D721Med (cell line): ENCODE data around the gene PSME1.
"Not testable (repeated sequence)": the region's sequence is repeated elsewhere in the genome, so short reads cannot be mapped to it uniquely, and the experiment has no call there.

Experiments used
- DNase-seq: peaks from one replicate; pipeline ENCODE4 v3.0.0; 2011; ENCODE audit warnings: low spot score; ENCODE audit not compliant: insufficient read length
- FAIRE-seq: peaks from 2 replicates; lab custom pipeline; 2011; peaks lifted over from hg19 to GRCh38; lab: Jason Lieb, UNC
- TF ChIP-seq, protein P1 (sequence below): IDR thresholded peaks from 2 replicates; pipeline ENCODE4 v1.5.1; 2012; ENCODE audit warnings: mild to moderate bottlenecking, control low read depth; ENCODE audit not compliant: insufficient read depth; ENCODE audit errors: missing control alignments

Gene PSME1

DNA sequence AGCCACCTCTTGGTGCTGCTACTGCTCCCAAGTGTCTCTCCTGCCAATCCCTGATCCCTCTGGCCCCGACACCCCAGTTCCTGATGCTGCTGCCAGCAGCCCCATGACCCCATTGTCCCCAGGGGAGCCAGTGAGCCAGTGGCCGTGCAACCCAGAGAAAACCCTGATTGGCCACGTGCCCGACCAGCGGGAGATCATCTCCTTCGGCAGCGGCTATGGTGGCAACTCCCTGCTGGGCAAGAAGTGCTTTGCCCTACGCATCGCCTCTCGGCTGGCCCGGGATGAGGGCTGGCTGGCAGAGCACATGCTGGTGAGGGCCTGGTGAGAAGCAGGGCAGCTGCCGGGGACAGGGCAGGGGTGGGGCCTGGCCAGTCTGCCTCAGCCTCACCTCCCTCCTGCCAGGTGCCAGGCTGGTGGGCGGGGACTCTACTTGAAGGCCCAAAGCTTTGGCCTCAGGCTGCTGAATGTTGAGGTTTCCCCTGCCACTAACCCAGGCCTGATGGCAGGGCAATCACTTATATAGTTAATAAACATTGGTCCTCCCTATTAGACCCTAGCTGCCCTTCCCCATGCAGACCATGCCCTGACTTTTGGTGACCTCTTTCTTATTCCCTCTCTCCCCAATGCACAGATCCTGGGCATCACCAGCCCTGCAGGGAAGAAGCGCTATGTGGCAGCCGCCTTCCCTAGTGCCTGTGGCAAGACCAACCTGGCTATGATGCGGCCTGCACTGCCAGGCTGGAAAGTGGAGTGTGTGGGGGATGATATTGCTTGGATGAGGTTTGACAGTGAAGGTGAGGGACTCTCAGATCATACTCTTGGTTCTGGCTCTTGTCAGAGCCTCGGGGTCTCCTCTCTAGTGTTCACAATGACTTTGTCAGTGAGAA, 36.8 kb upstream of the PSME1 start:
- FAIRE-seq (no peak), DNase-seq (no peak)
- TF ChIP-seq, protein P1, sequence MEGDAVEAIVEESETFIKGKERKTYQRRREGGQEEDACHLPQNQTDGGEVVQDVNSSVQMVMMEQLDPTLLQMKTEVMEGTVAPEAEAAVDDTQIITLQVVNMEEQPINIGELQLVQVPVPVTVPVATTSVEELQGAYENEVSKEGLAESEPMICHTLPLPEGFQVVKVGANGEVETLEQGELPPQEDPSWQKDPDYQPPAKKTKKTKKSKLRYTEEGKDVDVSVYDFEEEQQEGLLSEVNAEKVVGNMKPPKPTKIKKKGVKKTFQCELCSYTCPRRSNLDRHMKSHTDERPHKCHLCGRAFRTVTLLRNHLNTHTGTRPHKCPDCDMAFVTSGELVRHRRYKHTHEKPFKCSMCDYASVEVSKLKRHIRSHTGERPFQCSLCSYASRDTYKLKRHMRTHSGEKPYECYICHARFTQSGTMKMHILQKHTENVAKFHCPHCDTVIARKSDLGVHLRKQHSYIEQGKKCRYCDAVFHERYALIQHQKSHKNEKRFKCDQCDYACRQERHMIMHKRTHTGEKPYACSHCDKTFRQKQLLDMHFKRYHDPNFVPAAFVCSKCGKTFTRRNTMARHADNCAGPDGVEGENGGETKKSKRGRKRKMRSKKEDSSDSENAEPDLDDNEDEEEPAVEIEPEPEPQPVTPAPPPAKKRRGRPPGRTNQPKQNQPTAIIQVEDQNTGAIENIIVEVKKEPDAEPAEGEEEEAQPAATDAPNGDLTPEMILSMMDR, result no peak

DNA sequence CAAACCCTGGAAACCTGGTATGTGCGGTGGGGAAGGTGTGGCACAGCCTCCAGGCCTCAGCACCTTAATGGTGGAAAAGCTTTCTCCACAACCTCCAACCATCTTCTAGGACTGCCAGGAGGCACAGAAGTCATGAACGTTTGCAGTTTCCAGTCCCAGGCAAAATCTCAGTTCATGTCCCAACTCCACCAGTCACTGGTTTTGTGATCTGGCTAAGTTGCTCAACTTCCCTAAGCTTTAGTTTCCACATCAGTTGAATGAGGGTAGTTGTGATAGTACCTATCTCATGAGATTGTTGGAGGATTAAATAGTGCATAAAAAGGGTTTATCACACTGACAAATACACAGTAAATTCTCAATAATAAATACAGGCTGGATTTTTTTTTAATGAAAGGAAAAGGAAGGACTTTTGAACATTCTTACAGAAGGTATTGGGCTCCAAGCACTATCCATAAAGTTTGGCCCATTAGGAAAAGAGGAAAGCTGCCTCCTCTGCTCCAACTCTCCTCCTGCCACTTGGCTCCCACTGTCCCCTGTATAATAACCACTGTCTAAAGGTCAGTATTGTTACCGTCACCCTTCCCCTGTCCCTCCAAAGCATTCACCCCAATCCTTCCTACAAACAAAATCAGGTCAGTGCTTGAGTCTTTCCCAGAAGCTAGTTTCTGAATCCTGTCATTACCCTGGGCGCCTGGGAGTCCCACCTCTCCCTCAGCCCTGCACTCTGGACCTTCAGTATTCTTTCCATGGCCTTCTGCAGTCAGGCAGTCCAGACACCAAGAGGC, 35.6 kb upstream of the PSME1 start:
- FAIRE-seq, result no peak
- TF ChIP-seq, protein P1, result no peak
- no peak for DNase-seq

DNA sequence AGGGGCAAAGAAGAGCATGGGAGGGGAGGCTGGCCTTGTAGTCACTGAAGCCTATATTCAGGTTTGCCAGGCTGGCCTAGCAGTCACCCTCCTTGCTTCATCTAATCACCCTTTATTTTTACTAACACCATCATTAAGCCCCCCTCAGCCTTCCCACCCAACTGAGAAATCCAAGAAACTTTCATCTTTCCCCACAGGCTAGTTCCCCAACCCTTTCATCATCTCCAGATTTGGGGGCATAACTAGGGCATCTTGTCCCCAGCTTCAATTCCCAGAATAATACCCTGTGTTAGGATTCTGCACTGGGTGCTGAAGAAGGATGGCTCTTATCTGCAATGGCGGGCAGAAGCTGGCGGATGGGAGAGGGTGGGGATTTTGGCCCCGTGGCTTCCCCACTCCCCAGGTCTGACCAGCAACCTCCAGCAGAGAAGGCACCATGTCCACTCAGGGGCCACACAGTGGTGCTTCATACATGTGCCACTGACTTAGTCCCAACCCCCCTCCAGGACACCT, 35.0 kb upstream of the PSME1 start:
- FAIRE-seq, result no peak
- TF ChIP-seq, protein P1, result no peak
- DNase-seq, result no peak

DNA sequence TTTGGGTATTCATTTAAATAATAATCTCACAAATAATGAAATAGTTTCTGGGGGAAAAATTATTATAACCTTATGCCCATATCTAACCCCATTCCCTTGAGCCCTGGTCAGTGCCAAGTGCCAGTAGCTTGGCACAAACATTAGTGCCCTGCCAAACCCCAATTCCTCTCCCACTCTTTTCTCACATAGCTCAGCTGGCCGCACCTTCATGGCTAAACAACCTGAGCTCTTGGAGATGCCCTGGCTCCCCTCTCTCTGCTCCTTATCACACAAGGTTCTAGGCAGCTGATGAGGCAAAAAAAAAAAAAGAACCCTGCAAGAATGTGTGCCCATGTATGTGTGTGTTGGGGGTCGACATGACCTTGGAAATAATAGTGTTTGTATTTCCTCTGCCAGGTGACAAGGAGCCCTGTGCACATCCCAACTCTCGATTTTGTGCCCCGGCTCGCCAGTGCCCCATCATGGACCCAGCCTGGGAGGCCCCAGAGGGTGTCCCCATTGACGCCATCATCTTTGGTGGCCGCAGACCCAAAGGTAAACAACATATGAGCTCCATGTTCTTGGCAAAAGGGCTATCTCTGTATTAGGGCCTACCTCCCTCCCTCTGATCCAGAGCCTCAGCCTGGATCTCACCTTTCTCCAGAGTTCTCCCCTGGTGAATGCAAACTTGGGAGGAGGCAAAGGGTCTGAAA, 33.5 kb upstream of the PSME1 start:
- FAIRE-seq, result no peak
- TF ChIP-seq, protein P1, result no peak
- DNase-seq, result no peak

DNA sequence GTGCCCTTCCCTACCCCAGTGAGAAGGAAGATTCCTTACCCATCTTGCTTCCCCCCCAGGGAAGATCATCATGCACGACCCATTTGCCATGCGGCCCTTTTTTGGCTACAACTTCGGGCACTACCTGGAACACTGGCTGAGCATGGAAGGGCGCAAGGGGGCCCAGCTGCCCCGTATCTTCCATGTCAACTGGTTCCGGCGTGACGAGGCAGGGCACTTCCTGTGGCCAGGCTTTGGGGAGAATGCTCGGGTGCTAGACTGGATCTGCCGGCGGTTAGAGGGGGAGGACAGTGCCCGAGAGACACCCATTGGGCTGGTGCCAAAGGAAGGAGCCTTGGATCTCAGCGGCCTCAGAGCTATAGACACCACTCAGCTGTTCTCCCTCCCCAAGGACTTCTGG, 32.5 kb upstream of the PSME1 start:
- TF ChIP-seq, protein P1, result no peak
- no peak for DNase-seq
- FAIRE-seq, result no peak

DNA sequence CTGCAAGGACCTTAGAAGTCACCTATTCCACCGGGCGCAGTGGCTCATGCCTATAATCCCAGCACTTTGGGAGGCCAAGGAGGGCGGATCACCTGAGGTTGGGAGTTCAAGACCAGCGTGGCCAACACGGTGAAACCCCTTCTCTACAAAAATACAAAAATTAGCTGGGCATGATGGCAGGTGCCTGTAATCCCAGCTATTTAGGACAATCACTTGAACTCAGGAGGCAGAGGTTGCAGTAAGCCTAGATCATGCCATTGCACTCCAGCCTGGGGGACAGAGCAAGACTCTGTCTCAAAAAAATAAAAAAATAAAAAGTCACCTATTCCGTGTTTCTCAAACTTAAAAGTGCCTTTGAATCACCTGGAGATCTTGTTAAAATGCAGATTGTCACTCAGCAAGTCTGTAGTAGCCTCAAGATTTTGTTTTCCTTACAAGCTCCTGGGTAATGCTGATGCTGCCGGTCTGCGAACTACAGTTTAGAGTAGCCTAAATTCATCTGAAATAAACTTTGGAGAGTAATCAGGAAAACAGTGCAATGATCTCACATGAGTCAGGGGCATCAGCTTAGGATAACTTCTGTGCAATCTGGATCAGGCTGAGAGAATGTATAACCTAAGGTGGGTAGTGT, 30.3 kb upstream of the PSME1 start:
- FAIRE-seq, DNase-seq: not testable (repeated sequence)
